CD4-positive, alpha-beta T cell treated with Interferon alpha-2 for 1 hour (primary cell): ENCODE measurements around the gene ACVR1.
"Not testable (repeated sequence)": the region's sequence is repeated elsewhere in the genome, so short reads cannot be mapped to it uniquely, and the experiment has no call there.

Source experiments
- DNase-seq, 2 donors: peaks; one replicate each; pipeline ENCODE4 v3.0.0-alpha.2; 2020 to 2022

Gene ACVR1

GRCh38 chr2:157788201-157788600, 87.9 kb downstream of the ACVR1 start:
- no peak for DNase-seq

- no peak for DNase-seq
These were observed 88.7 kb downstream of the ACVR1 start for GRCh38 chr2:157787364-157787938.

GRCh38 chr2:157786663-157787363, 89.3 kb downstream of the ACVR1 start:
- no peak for DNase-seq

GRCh38 chr2:157785866-157786662, 90.1 kb downstream of the ACVR1 start:
- no peak for DNase-seq

GRCh38 chr2:157785200-157785599, 90.9 kb downstream of the ACVR1 start:
- no peak for DNase-seq

- DNase-seq: no peak
These were observed 91.3 kb downstream of the ACVR1 start for GRCh38 chr2:157784823-157785175.

GRCh38 chr2:157784169-157784822, 91.8 kb downstream of the ACVR1 start:
- peak in 1 of 2 donors; percentile 13 for DNase-seq

- no peak for DNase-seq
These were observed 92.9 kb downstream of the ACVR1 start for GRCh38 chr2:157783245-157783644.

- DNase-seq: no peak
These were observed 93.9 kb downstream of the ACVR1 start for GRCh38 chr2:157782057-157782845.

GRCh38 chr2:157780211-157780610, 95.9 kb downstream of the ACVR1 start:
- no peak for DNase-seq

GRCh38 chr2:157779794-157780193, 96.3 kb downstream of the ACVR1 start:
- no peak for DNase-seq

- DNase-seq: peak; percentile 14 to 56
These were observed 98.7 kb downstream of the ACVR1 start for GRCh38 chr2:157777427-157777826.

- DNase-seq: no peak
These were observed 104.9 kb downstream of the ACVR1 start for GRCh38 chr2:157771234-157771633.

- DNase-seq: no peak
These were observed 106.3 kb downstream of the ACVR1 start for GRCh38 chr2:157769856-157770255.

GRCh38 chr2:157764386-157764785, 111.7 kb downstream of the ACVR1 start:
- no peak for DNase-seq

GRCh38 chr2:157761520-157761919, 114.6 kb downstream of the ACVR1 start:
- DNase-seq: no peak

- DNase-seq: no peak
These were observed 115.2 kb downstream of the ACVR1 start for GRCh38 chr2:157760949-157761348.

- no peak for DNase-seq
These were observed 116.3 kb downstream of the ACVR1 start for GRCh38 chr2:157759855-157760254.

GRCh38 chr2:157758586-157758985, 117.5 kb downstream of the ACVR1 start:
- no peak for DNase-seq

- DNase-seq: no peak
These were observed 118.6 kb downstream of the ACVR1 start for GRCh38 chr2:157757500-157757899.

GRCh38 chr2:157756447-157756846, 119.7 kb downstream of the ACVR1 start:
- DNase-seq: not testable (repeated sequence)

- peak in 1 of 2 donors; percentile 10 for DNase-seq
These were observed 124.6 kb downstream of the ACVR1 start for GRCh38 chr2:157751462-157752058.
